ENCODE results near the gene ECT2. TPM values are rescaled to one million over a fixed set of nuclear protein-coding genes. Genes with fewer than 3 reads are reported as not detected.
"Not testable (repeated sequence)": the region's sequence is repeated elsewhere in the genome, so short reads cannot be mapped to it uniquely, and the experiment has no call there.

ECT2 gene
- 39.0 TPM for total RNA-seq
- 4.0 TPM for polyA plus RNA-seq

GRCh38 chr3:172750368-172751174, at the start of gene ECT2:
Gene ECT2, plus strand, starts transcription at chr3:172750726. Its CDS starts 3,805 bp downstream, at chr3:172754531.
- Histone ChIP-seq H3K4me1 (ENCODE audit: insufficient read depth) (peaks cover 2% of the 10 kb centered on the region), H3K36me3 (ENCODE audit: insufficient read depth) (no peaks in the 10 kb centered on the region), H3K27ac (ENCODE audit: low read depth) (no peak within 1 kb of the TSS), H3K4me3 (ENCODE audit: low read depth, low read length) (peak within 1 kb of the TSS; percentile 76)
- peak; percentile 99 for DNase-seq (ENCODE audit: extremely low spot score)
- under 1% methylated on average over 49 of the region's 49 CpGs for WGBS

- H3K36me3 ChIP-seq (ENCODE audit: insufficient read depth), result no peaks in the 10 kb centered on the region
- H3K27ac ChIP-seq (ENCODE audit: low read depth), result no peak overlapping the region
- no peaks in the 10 kb centered on the region for H3K4me1 ChIP-seq (ENCODE audit: insufficient read depth)
- WGBS, result 93% methylated on average over 1 of the region's 1 CpG
- DNase-seq (ENCODE audit: extremely low spot score), result no peak
- no peak overlapping the region for H3K4me3 ChIP-seq (ENCODE audit: low read depth, low read length)
Measured at GRCh38 chr3:172700936-172701455, 49.5 kb upstream of the ECT2 start.

GRCh38 chr3:172701751-172702150, 48.8 kb upstream of the ECT2 start:
- Histone ChIP-seq H3K4me3 (ENCODE audit: low read depth, low read length) (no peak overlapping the region), H3K4me1 (ENCODE audit: insufficient read depth) (no peaks in the 10 kb centered on the region), H3K36me3 (ENCODE audit: insufficient read depth) (no peaks in the 10 kb centered on the region), H3K27ac (ENCODE audit: low read depth) (no peak overlapping the region)
- no peak for DNase-seq (ENCODE audit: extremely low spot score)
- WGBS, result 94% methylated on average over 3 of the region's 3 CpGs

- no peaks in the 10 kb centered on the region for H3K4me1 ChIP-seq (ENCODE audit: insufficient read depth)
- WGBS, result 88% methylated on average over 3 of the region's 3 CpGs
- H3K27ac ChIP-seq (ENCODE audit: low read depth), result no peak overlapping the region
- H3K36me3 ChIP-seq (ENCODE audit: insufficient read depth), result no peaks in the 10 kb centered on the region
- no peak overlapping the region for H3K4me3 ChIP-seq (ENCODE audit: low read depth, low read length)
- no peak for DNase-seq (ENCODE audit: extremely low spot score)
Measured at GRCh38 chr3:172702256-172702655, 48.3 kb upstream of the ECT2 start.

GRCh38 chr3:172702731-172703130, 47.8 kb upstream of the ECT2 start:
- H3K4me3 ChIP-seq (ENCODE audit: low read depth, low read length); H3K4me1 ChIP-seq (ENCODE audit: insufficient read depth); DNase-seq (ENCODE audit: extremely low spot score); H3K27ac ChIP-seq (ENCODE audit: low read depth); H3K36me3 ChIP-seq (ENCODE audit: insufficient read depth): not testable (repeated sequence)
- 86% methylated on average over 3 of the region's 3 CpGs for WGBS

GRCh38 chr3:172704001-172704400, 46.5 kb upstream of the ECT2 start:
- Histone ChIP-seq H3K4me3 (ENCODE audit: low read depth, low read length) (no peak overlapping the region), H3K4me1 (ENCODE audit: insufficient read depth) (no peaks in the 10 kb centered on the region), H3K27ac (ENCODE audit: low read depth) (no peak overlapping the region), H3K36me3 (ENCODE audit: insufficient read depth) (no peaks in the 10 kb centered on the region)
- no peak for DNase-seq (ENCODE audit: extremely low spot score)
- WGBS, result 19% methylated on average over 1 of the region's 1 CpG

- DNase-seq (ENCODE audit: extremely low spot score), result no peak
- Histone ChIP-seq H3K4me1 (ENCODE audit: insufficient read depth) (no peaks in the 10 kb centered on the region), H3K36me3 (ENCODE audit: insufficient read depth) (no peaks in the 10 kb centered on the region), H3K4me3 (ENCODE audit: low read depth, low read length) (no peak overlapping the region), H3K27ac (ENCODE audit: low read depth) (no peak overlapping the region)
- 89% methylated on average over 4 of the region's 4 CpGs for WGBS
Measured at GRCh38 chr3:172705170-172705569, 45.4 kb upstream of the ECT2 start.

- 69% methylated on average over 2 of the region's 2 CpGs for WGBS
- no peak overlapping the region for H3K27ac ChIP-seq (ENCODE audit: low read depth)
- H3K4me1 ChIP-seq (ENCODE audit: insufficient read depth), result no peaks in the 10 kb centered on the region
- H3K36me3 ChIP-seq (ENCODE audit: insufficient read depth), result no peaks in the 10 kb centered on the region
- no peak overlapping the region for H3K4me3 ChIP-seq (ENCODE audit: low read depth, low read length)
- no peak for DNase-seq (ENCODE audit: extremely low spot score)
Measured at GRCh38 chr3:172707030-172707429, 43.5 kb upstream of the ECT2 start.

- Histone ChIP-seq H3K4me3 (ENCODE audit: low read depth, low read length) (no peak overlapping the region), H3K4me1 (ENCODE audit: insufficient read depth) (no peaks in the 10 kb centered on the region), H3K36me3 (ENCODE audit: insufficient read depth) (no peaks in the 10 kb centered on the region), H3K27ac (ENCODE audit: low read depth) (no peak overlapping the region)
- 94% methylated on average over 1 of the region's 1 CpG for WGBS
- DNase-seq (ENCODE audit: extremely low spot score), result no peak
Measured at GRCh38 chr3:172707967-172708366, 42.6 kb upstream of the ECT2 start.

GRCh38 chr3:172708921-172709773, 41.4 kb upstream of the ECT2 start:
- 84% methylated on average over 2 of the region's 2 CpGs for WGBS
- no peak overlapping the region for H3K27ac ChIP-seq (ENCODE audit: low read depth)
- H3K4me3 ChIP-seq (ENCODE audit: low read depth, low read length), result no peak overlapping the region
- H3K36me3 ChIP-seq (ENCODE audit: insufficient read depth), result no peaks in the 10 kb centered on the region
- DNase-seq (ENCODE audit: extremely low spot score), result no peak
- no peaks in the 10 kb centered on the region for H3K4me1 ChIP-seq (ENCODE audit: insufficient read depth)

- Histone ChIP-seq H3K36me3 (ENCODE audit: insufficient read depth) (no peaks in the 10 kb centered on the region), H3K27ac (ENCODE audit: low read depth) (peak overlapping the region; percentile 75), H3K4me1 (ENCODE audit: insufficient read depth) (no peaks in the 10 kb centered on the region), H3K4me3 (ENCODE audit: low read depth, low read length) (peak overlapping the region; percentile 77)
- DNase-seq (ENCODE audit: extremely low spot score), result no peak
- WGBS, result 2% methylated on average over 17 of the region's 17 CpGs
Measured at GRCh38 chr3:172709774-172710663, 40.5 kb upstream of the ECT2 start.

- H3K27ac ChIP-seq (ENCODE audit: low read depth), result peak within 1 kb of the TSS; percentile 75
- H3K4me3 ChIP-seq (ENCODE audit: low read depth, low read length), result peak within 1 kb of the TSS; percentile 77
- no peaks in the 10 kb centered on the region for H3K36me3 ChIP-seq (ENCODE audit: insufficient read depth)
- DNase-seq (ENCODE audit: extremely low spot score), result peak; percentile 75
- under 1% methylated on average over 41 of the region's 41 CpGs for WGBS
- H3K4me1 ChIP-seq (ENCODE audit: insufficient read depth), result no peaks in the 10 kb centered on the region
Measured at GRCh38 chr3:172710664-172711453, 39.7 kb upstream of the ECT2 start, which contains the start of gene NCEH1. Gene NCEH1, minus strand, starts transcription at chr3:172711067. Its CDS starts 83 bp downstream, at chr3:172710984.

Data from urinary bladder (tissue), 4 donors.